Measurements from ENCODE around the gene CADM3.

Gene CADM3

GRCh38 chr1:159171688-159172501 is 480 bp downstream of the CADM3 start:
- no peak for DNase-seq (ENCODE audit: low read depth, low spot score)
- no peak overlapping the region for H3K4me3 ChIP-seq (ENCODE audit: low read length)

DNA sequence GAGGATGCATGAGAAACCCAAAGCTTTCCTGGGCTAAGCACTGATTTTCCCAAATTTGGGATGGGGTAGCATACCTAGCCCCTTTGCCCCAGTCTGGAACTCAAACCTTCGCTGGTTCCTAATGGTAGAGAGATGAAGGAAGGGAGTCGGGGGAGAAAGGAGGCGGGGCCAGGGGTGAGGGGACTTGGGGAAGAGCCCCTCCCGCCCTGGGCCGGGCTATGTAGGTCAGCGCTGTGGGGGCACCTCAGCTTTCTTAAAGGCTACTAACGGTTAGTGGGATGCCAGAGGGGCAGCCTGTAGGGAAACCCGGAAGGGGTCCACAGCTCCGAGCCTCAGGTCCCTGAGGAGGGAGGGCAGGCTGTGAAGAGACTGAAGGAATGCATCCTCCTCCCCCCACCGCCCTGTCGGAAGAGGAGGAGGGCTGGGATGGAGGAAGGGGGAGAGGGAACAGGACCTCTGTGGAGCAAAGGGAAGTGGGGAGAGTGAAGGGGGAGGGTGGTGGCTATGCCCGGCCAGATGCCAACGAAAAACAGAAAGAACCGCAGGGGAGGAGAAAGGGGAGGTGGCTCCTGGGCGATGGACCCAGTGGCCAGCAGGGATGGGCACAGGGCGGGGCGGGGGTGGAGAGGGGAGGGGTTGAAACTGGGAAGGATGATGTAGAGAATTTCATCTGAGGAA is 1.3 kb downstream of the CADM3 start:
- DNase-seq (ENCODE audit: low read depth, low spot score), result no peak
- H3K4me3 ChIP-seq (ENCODE audit: low read length), result no peak overlapping the region

DNA sequence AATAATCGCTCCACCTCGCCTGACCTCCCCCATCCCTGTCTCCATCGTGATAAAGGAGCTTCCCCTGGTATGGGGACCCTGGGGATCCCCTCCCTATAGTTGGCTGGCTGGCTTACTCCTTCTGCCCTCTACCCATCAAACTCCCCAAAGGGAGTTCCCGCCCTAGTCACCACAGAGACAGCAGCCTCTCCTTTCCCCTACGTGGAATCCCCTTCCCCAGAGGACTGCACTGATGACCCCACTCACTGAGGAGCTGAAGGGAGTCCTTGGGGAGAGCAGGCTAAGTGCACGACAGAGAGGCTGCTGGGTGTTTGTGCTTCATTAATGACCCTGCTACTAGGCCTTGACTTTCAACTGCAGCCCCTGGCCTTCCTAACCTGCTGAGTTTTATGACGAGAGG is 1.9 kb downstream of the CADM3 start:
- DNase-seq (ENCODE audit: low read depth, low spot score), result no peak
- no peak overlapping the region for H3K4me3 ChIP-seq (ENCODE audit: low read length)

- no peak for DNase-seq (ENCODE audit: low read depth, low spot score)
- no peak overlapping the region for H3K4me3 ChIP-seq (ENCODE audit: low read length)
These were observed 4.2 kb downstream of the CADM3 start for GRCh38 chr1:159175571-159175970.

- no peak overlapping the region for H3K4me3 ChIP-seq (ENCODE audit: low read length)
- peak; percentile 81 for DNase-seq (ENCODE audit: low read depth, low spot score)
These were observed 6.0 kb downstream of the CADM3 start for GRCh38 chr1:159177272-159177907.

DNA sequence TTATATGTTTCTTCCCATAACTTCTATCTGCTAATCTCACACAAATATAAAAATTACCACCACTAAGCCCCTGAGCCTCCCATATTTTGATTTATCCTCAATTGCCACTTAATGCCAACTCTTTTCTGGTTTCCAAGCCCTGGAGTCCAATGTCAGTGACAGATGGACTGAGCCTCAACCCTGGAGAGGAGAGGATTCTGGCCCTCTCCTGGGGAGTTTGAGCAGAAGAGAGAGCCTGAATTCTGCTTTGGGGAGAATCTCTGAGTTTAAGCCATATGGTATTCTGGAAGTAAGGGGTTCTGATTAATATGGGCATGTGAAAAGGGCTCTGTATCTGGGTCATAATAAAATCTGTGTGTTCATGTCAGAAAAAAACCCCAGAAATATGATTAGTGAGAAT is 8.5 kb downstream of the CADM3 start:
- DNase-seq (ENCODE audit: low read depth, low spot score), result no peak
- no peak overlapping the region for H3K4me3 ChIP-seq (ENCODE audit: low read length)

DNA sequence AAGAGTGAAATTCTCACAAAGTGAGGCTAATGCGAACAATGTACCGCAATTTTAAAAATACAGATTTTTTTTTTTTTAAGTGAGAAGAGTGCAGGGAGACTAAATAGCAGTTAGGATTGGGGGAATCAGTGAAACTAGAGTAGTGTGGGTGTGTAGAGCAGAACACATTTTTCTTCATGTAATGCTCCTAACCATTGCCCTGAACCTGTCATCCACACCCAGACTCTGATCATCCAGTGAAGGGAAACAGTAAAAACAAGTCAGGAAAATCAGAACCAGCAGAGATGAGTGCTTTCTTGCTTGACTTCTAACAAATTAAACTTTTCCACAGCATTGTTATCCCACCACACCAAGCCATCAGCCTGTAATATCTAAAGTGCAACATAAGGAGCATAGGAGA is 9.1 kb downstream of the CADM3 start:
- no peak overlapping the region for H3K4me3 ChIP-seq (ENCODE audit: low read length)
- DNase-seq (ENCODE audit: low read depth, low spot score), result no peak

DNA sequence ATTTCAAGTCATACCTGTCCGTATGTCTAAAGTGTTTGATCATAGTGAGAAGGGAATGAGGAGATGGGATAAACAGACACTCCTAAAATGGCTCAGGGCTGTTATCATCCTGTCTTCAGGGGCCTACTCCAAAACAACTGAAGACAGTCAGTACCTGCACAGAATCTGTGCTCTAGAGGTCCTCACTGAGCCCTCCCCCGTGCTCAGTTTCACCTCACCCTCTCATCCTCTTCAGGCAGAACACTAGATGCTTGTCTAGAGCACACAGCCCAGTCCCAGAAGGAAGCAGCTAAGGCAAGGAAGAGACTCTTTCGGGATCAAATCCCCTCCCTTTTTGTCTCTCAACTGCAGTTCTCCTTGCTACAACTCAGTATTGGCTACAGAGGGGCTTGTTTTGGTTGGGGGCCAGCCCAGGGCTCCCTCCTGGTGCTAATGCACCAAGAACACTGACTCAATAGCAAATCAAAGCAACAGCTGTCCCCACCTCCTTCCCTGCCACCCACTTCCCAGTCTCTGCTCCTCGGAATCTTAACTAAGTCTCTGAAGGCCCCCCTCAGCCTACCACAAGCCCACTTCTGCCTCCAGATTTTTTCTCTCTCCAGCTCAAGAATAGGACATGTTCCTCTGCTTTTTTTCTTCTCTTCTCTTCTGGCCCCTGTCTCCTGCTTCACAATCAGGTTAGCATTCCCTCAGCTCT is 10.1 kb downstream of the CADM3 start:
- no peak for DNase-seq (ENCODE audit: low read depth, low spot score)
- no peak overlapping the region for H3K4me3 ChIP-seq (ENCODE audit: low read length)

DNA sequence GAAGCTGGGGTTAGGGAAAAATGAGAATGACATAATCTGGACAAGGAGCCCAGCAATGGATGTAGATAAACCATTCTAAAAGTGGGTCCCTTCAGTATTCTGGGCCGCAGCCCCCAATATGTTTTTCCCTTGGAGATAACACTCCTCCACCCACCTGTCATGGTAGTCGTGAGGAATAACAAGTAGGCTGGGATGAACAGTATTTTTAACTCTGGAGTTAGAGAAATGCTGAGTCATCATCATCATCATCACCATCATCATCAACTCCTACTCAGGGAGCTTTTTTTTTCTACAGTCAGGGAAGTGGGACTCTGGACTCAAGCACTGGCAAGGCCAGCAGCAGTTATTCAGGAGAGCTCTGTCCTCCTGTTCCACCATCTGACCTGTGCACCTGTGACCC is 12.8 kb downstream of the CADM3 start:
- H3K4me3 ChIP-seq (ENCODE audit: low read length), result no peak overlapping the region
- no peak for DNase-seq (ENCODE audit: low read depth, low spot score)

DNA sequence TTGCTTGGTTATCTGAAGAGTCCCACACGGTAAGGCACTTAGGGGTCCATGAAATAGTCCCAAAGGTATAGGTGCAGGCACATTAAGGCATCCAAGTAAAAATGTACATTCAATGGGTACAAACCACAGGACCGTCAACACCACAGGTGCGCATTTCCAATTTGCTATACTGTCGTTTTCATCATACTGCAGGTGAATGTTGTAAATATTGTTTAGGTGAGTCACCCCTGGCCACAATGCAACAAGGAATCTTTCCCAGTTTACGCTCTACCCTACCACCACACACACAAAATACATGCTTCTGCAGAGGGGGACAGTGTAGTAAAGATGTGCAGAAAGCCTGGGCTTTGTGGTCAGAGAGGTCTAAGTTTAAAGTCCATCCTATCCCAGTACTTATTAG is 13.7 kb downstream of the CADM3 start:
- no peak overlapping the region for H3K4me3 ChIP-seq (ENCODE audit: low read length)
- no peak for DNase-seq (ENCODE audit: low read depth, low spot score)

- no peak for DNase-seq (ENCODE audit: low read depth, low spot score)
- no peak overlapping the region for H3K4me3 ChIP-seq (ENCODE audit: low read length)
These were observed 15.6 kb downstream of the CADM3 start for GRCh38 chr1:159187033-159187432.

DNA sequence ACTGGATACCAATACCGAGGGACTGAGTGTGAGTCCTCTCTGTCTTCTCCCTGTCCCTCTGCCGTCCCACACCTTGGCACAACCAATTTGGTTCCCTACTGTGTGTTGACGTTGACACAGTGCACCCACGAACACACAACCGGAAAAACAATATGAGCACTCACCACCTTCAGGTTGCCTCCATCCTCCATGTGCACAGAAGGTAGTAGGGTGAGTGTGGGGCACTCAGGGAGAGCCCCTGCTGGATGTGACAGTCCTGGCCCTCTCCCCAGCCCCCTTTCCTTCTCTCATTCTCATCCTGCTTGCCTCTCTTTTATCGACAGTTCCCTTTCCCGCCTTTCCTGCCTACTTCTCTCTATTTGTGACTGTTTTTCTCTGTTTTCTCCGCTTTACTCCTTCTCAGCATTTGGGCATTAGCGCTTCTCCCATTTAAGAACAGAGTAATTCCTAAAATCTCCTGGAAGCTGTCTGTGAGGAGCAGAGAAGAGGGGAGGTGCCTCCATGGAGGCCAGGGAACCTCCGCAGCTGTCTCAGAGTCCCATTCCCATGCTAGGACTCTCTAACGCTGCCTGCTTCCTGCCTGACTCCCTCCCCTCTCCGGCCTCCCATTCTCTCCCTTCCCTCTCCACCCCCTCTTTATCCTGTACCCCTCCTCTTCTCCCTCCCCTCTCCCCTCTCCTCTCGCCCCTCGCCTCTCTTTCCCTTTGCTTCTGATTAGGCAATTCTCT is 16.4 kb downstream of the CADM3 start:
- H3K4me3 ChIP-seq (ENCODE audit: low read length), result no peak overlapping the region
- DNase-seq (ENCODE audit: low read depth, low spot score), result no peak

DNA sequence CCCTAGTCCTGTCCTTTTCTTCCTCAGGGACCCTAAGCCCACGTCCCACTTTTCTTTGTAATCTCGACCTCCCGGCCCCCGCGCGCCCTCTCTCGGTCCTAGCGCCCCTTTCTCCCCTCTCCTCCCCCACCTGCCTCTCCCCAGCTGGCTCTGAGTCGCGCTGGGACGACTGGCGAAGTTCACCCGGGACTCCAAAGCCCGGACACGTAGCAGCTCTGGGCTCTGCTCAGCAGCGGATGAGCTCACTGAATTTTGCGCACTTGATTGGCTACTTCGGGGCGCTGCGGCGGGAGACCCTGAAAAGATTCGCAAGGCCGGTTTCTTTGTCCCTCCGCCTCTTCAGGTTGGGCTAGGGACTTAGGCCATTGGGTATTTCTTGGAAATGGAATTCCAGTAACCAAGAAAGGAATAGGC is 17.0 kb downstream of the CADM3 start:
- DNase-seq (ENCODE audit: low read depth, low spot score), result no peak
- no peak overlapping the region for H3K4me3 ChIP-seq (ENCODE audit: low read length)

GRCh38 chr1:159190441-159190840 is 19.0 kb downstream of the CADM3 start:
- no peak overlapping the region for H3K4me3 ChIP-seq (ENCODE audit: low read length)
- DNase-seq (ENCODE audit: low read depth, low spot score), result no peak

GRCh38 chr1:159196543-159196942 is 25.1 kb downstream of the CADM3 start:
- H3K4me3 ChIP-seq (ENCODE audit: low read length), result no peak overlapping the region
- no peak for DNase-seq (ENCODE audit: low read depth, low spot score)

GRCh38 chr1:159197561-159198557 is 26.4 kb downstream of the CADM3 start:
- DNase-seq (ENCODE audit: low read depth, low spot score), result peak; percentile 67
- no peak overlapping the region for H3K4me3 ChIP-seq (ENCODE audit: low read length)

DNA sequence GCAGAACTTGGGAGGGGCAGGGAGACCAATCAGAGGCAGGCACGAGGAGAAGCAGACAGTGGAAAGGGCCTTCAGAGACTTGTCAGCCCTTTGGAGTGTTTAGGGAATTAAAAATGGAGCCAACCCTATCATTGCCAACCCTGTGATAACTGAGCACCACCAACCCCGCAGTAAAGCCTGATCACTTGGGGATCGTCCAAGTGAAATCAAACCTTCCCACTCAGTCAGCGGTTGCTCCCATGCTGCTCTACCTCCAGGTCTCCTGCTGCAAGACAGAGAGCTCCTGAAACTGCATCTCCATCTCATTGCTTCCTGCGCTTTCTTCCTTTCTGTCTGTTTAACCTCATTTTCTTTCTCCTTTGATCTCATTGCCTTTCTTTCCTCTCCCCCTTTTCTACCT is 28.5 kb downstream of the CADM3 start:
- no peak overlapping the region for H3K4me3 ChIP-seq (ENCODE audit: low read length)
- DNase-seq (ENCODE audit: low read depth, low spot score), result no peak

GRCh38 chr1:159200769-159201168 is 29.4 kb downstream of the CADM3 start:
- no peak overlapping the region for H3K4me3 ChIP-seq (ENCODE audit: low read length)
- DNase-seq (ENCODE audit: low read depth, low spot score), result peak; percentile 36

Measured in Jurkat, Clone E6-1 (cell line).